COLO668 (cell line): Measurements from ENCODE around the gene ABHD16A.

Experiments used
- DNase-seq: peaks from one replicate; lab custom pipeline; 2025; ENCODE audit not compliant: unreplicated experiment; lab: John Stamatoyannopoulos, UW

Gene ABHD16A

GRCh38 chr6:31690231-31691077 lies 12.7 kb downstream of the ABHD16A start:
- no peak for DNase-seq

GRCh38 chr6:31689249-31690110 lies 13.6 kb downstream of the ABHD16A start:
- peak; percentile 2 for DNase-seq

GRCh38 chr6:31687860-31688693 lies 15.0 kb downstream of the ABHD16A start:
- DNase-seq = no peak

DNA sequence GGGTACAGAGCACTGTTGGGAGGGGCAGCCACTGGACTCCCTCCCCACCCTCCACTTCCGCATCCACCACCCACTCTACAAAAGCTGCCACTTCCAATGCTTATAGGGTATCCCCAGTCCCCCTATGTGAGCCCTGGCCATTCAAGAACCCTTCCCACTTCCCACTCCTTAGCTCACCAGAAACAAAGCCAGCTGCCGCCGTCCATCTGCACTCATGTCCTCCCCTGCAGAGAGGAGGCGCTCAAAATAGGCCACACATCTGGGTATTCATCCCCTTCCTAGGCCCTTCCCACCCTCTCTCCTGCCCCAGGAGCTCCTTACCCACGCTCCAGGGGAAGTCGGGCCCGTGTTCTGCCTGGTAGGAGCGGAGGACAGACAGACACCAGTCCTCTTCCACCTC lies 15.8 kb downstream of the ABHD16A start:
- DNase-seq = no peak

DNA sequence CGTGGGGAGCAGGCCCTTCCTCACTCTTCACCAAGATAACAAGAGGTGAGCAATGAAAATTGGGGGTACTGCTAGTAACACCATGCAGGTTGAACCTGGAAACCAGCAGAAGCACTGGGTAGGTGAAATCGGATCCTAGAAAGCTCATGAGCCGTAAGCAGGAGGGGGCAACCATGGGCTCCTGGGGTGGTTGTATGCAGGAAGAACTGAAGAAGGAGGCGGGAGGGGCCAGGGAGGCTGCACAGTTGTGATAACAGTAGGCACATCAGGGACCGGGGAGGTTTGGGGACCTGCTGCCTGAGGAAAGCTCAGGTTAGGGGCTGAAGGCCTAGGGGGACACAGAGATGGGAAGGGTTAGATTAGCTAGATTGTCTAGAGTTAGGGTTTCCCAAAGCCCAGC lies 16.6 kb downstream of the ABHD16A start:
- no peak for DNase-seq

GRCh38 chr6:31683591-31683990 lies 19.5 kb downstream of the ABHD16A start:
- DNase-seq = no peak

- peak; percentile 54 for DNase-seq
Measured at GRCh38 chr6:31681135-31681671, 21.9 kb downstream of the ABHD16A start.

DNA sequence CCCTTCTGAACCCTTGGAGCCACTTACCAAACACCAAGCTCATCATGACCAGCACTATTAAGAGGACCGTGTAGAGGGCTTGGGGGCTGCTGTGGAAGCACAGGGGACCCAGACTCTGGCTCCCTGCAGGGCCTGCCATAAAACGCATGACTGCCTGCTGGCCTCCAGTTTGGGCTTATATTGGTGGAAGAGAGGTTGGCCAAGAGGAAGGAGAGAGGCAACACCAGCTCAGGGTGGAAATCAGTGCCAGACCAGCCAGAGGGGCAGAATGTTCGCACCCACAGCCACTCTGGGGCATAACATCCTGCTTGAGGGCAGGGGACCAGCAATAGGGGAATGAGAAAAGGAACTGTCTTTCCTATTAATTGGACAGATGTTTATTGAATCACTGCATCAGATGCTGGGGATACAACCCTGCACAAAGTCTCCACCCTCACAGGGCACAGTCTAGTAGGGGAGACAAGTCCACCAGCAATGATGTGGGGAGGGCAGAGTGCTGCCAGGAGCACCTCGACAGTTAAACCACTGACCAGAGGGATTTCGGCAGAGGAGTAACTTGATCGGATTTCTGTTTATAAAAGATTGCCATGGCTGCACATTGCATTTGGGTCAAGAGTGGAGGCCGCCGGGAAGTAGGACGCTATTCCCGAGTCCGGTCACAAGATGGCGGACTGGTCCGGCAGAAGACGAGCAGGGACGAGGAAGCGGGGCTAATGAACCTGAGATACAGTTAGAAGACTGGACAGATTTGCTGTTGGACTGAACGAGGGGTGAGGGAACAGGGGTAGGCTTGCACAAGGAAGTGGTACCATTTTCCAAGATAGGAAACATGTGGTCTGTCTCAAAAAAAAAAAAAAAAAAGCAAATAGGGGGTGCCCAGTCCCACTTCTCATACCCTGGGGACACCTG lies 22.6 kb downstream of the ABHD16A start, which contains the start of gene LY6G5C:
LY6G5C (minus strand) TSS at position 842 of the 909 bp plus-strand sequence; CDS start at position 148, 694 bp downstream.
- DNase-seq = peak; percentile 75

DNA sequence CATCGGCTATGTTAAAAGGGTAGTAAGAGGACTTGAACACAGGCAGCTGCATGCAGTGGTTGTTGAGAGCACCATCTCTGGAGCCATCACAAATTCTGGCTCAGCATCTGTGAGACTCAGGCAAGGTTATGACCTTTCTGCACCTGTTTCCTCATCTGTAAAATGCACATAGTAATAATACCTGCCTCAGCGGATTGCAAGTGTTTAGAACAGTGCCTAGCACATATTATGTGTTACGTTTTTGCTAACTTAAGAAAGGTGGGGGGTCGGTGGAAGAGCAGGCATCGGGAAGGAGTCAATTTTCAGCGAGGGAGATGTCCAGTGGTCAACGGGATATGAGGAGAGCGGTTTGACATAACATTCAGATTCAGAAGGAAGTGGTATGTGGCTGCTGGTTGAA lies 25.2 kb downstream of the ABHD16A start:
- no peak for DNase-seq

DNA sequence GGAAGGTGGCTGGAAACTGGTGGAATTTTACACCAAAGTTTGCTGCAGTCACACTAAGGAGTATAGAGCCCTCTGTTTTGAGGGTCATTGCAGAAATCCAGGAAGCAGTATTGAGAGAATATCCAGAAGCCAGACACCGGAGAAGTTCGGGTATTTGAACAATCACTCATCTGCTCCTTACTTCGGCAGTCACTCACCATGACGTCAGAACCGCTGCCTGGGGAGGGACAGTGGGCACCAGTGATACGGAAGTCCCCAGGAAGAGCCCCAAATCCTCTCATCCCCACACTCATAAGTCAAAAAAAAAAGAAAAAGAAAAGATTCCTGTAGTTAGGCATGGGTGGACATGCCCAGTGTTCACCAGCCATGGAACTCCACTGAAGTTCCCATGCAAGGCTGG lies 26.2 kb downstream of the ABHD16A start:
- no peak for DNase-seq

DNA sequence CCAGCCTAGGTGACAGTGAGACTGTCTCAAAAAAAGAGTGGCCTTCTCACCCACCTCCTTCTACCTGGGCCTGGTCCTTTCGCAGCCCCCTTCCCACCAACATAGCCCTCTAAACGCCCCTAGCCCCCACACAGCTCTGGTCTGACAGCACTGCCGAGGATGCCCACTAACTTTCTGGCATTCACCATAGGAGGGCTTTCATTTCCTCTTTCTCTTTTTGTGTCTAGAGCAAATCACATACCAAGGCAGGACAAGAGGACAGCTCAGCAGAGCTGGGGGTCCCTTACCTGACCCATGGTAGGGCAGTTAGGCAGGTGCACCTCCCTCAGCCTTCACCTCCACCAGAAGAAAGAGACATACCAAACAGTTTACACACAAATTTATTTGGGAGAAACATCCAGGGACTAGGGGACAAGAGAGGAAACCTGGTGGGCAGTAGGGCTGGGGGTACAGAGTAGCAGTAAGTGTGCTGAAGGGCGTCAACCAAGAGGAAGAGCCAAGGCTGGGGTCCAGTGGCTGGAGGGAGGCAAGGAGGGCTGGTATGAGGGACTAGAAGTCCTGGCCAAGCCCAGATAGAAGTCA lies 26.7 kb downstream of the ABHD16A start:
- no peak for DNase-seq

DNA sequence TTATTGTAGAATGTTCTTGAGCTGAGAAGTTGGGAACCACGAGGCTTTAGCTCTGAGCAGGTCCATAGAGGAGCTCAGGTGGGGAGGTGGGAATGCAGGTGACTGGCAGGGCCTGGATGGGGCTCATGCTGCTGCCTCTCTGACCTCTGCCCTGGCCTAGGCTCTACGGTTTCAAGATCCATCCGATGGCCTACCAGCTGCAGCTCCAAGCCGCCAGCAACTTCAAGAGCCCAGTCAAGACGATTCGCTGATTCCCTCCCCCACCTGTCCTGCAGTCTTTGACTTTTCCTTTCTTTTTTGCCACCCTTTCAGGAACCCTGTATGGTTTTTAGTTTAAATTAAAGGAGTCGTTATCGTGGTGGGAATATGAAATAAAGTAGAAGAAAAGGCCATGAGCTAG lies 33.4 kb downstream of the ABHD16A start, which contains the start of gene LY6G5B:
LY6G5B (plus strand) TSS at position 301 of the 400 bp plus-strand sequence. CDS start 975 bp downstream, outside the sequence.
- DNase-seq = no peak

DNA sequence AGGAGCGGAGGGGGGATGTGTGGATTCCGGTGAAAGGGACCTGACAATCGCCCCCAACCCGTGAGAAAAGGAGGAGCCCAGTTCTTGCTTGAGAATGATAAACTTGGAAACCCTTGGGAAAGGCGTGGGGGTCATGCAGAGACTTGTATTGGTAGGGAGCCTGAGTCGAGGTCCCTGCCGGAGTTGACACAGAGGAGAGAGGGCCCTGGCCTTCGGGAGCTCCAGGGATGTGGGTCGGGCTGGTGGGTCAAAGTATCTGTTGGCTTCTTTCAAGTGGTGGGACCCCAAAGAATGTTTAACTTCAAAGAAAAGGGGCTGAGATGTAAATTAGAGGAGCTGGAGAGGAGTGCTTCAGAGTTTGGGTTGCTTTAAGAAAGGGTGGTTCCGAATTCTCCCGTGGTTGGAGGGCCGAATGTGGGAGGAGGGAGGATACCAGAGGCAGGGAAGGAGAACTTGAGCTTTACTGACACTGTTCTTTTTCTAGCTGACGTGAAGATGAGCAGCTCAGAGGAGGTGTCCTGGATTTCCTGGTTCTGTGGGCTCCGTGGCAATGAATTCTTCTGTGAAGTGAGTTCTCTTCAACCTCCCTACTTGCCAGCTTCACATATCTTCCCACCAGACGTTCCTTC lies 36.7 kb downstream of the ABHD16A start:
- no peak for DNase-seq

DNA sequence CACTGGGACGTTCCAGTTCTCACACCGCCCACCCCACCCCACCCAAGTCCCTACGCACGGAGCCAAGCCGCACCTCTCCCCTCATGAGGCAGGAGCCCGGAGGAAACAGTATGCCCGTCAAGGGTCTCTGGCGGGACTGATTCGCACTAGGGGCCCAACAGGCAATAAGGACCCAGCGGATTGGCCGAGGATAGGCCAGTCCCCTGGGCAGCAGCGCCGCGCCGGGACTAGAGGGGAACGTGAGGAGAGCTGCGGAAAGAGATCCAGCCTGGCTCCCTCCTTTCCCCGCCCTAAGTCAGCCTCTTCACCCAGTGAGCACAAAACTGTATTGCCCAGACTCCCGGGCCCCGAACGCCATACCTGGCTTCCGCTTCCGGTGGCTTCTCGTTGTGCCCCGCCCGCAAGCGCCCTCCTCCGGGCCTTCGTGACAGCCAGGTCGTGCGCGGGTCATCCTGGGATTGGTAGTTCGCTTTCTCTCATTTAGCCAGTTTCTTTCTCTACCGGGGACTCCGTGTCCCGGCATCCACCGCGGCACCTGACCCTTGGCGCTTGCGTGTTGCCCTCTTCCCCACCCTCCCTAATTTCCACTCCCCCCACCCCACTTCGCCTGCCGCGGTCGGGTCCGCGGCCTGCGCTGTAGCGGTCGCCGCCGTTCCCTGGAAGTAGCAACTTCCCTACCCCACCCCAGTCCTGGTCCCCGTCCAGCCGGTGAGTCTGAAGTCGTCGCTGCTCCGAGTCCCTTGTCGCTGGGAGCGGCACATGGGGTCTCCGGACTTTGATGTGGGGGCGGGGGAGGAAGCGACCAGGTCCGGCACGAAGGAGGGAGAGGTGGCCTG lies 37.4 kb downstream of the ABHD16A start, which contains the start of gene CSNK2B:
CSNK2B (plus strand) TSS at position 580 of the 836 bp plus-strand sequence. CDS start 752 bp downstream, outside the sequence.
- DNase-seq = peak; percentile 94

DNA sequence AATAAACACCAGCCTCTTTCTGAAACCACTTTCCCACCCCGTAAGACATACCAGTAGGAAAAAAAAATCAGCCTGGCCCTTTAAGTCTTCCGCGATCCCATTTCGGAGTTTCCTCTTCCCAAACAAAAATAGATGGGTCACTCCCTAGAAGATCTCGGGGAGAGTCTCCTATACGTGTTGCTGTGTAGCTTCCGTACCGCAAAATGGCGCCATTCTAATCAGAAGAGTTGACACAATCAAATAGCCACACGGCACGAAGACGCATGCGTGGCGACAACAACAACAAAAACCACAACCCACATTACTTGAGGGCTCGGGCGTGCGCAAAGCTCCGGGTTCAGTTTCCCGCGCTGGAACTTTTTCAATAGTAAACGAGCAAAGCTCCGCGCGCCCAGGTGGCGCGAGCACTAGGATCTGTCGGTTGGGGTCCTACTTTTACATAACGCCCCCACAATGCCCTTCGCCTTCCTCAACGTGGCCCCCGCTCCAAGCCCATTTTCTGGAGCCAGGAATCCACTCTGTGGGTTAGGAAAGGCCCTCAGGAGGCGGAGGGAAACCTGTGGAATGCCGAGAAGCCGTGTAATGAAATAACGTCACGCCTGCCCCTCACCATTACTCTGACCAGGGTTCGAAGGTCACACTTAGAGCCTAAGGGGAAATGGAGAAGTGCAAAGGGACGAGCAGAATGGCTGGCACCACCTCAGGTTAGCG lies 38.2 kb downstream of the ABHD16A start, which contains the start of gene GPANK1:
GPANK1 (minus strand) TSS at position 208 of the 711 bp plus-strand sequence. CDS start 519 bp downstream, outside the sequence.
- peak; percentile 83 for DNase-seq

DNA sequence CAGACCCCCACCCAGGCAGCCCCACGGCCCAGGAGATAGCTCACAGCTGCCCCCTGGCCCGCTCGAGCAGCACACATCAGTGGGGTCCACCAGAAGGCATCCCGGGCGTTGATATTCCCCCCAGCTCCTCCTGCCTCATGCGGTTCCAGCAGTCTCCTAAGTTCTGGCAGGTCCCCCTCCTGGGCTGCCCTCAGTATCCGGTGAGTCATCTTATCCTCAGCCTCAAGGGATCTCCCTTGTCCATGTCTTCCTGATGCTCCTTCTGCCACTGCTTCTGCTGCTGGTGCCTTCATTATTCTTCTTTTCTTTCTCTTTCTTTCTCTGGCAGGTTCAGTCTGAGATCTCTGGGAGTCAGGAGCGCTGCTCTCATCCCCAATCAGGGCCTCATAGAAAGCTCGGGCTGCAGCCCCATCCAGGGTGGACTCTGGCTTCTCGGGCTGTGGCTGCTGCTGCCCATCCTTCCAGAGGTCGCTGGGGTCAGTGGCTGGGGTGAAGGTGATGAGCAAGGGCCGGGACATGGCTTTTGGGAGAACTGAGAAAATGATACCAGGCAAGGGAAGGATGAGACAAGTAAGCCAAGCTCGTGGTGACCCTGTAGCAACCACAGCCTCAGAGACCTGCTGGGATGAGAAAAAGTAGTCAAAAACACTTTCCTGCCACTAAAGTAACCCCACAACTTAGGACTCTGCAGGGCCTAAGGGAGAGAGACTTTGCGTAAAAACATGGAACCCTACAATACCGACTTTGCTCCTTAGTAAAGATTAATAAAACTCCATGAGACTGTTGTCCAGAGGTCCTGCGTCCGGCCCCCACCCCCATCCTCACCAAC lies 38.9 kb downstream of the ABHD16A start:
- no peak for DNase-seq
